ENCODE results near the gene AAR2. TPM values are rescaled to one million over a fixed set of nuclear protein-coding genes. Genes with fewer than 3 reads are reported as not detected.

The AAR2 gene
- total RNA-seq, 1 donor from 2014 or later = 13.7 TPM

DNA sequence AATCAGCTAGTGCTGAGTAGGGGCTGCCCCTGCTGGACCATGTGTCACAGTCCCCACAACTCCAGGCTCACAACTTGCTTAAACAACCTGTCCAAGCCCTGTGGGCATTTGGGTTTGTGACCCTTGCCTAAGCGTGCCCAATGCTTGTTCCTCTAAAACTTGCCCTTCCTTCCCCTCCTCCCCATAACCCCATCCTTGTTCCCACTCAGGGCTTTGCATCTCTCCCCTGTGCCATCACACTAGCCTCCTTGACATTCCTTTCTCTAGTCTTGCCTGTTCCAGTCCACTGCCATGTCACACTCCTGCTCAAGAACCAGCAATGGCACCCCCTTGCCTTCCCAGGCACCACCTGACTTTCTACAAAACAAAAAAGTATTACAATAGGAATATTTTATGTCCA, 67.6 kb downstream of the AAR2 start:
- ATAC-seq = no peak
- no peak for DNase-seq (ENCODE audit: missing footprints)
- intact Hi-C loops (cut with DNase I) = no loop called here

- intact Hi-C loops (cut with DNase I) = no loop called here
- no peak for ATAC-seq
- no peak for DNase-seq (ENCODE audit: missing footprints)
These were observed 68.7 kb downstream of the AAR2 start for GRCh38 chr20:36304786-36305495.

DNA sequence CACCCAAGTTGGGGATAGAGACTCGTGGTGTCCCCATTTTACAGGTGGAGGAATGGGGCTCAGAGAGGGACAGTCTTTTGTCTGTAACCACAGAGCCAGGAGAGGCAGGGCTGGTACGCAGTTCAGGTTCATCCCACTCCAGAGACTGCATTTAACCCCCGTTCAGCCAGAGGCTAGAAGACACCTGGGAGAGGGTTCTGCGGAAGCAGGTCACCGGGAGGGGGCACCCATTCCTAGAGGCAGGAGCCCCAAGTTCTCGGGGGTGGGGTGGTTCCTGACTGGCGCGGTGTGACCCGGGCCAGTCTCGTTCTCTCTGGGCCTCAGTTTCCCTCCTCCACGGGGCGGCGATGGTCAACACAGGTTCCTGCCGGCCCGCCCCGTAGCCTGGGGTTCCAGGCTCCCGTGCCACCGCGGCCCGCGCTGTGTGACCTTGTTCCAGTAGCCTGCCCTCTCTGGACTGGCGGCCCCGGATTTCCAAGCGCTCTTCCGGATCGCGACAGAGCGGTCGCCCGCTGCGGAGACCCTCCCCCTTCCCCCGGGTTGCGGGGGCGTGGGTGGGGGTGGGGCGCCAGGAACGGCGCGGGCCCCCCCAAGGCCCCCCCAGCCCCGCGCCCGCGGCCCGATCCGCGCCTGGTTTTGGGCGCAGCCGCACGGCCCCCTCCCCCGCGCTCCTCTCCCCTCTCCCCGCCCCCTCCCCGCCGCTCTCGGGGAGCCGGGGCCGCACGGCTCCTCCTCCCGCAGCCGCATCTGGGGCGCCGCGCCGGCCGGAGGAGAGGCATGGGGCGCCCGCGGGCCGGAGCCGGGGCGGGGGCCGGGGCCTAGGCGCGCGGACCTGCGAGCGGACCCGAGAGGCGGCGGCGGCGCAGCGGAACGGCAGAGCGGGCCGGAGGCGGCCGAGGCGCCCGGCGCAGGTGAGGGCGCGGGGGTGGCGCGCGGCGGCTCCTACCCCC, 69.6 kb downstream of the AAR2 start, which contains the start of gene DLGAP4:
Gene DLGAP4, plus strand, starts transcription at position 738 of the 950 bp plus-strand sequence. CDS start 125,379 bp downstream, outside the sequence.
- ATAC-seq = no peak
- intact Hi-C loops (cut with DNase I) = no loop called here

More for the DNA sequence above, 69.6 kb downstream of the AAR2 start, which contains the start of gene DLGAP4:
- no peak for DNase-seq (ENCODE audit: missing footprints)

Other genes with a start within 250 kb of the AAR2 start
- gene EPB41L1, start 81.7 kb upstream of the AAR2 start, total RNA-seq = 21.5 TPM
- gene DLGAP4, start 69.9 kb downstream of the AAR2 start, total RNA-seq = 46.3 TPM